Middle frontal gyrus (tissue), 1 donor: Measurements from ENCODE around the gene ELF4.

Experiments
- DNase-seq: peaks from one replicate; pipeline ENCODE4 v3.0.0-alpha.2; 2015; ENCODE audit warnings: low spot score; ENCODE audit errors: extremely low spot score

The ELF4 gene

GRCh38 chrX:130051176-130051845 lies 59.0 kb downstream of the ELF4 start:
- DNase-seq, result no peak

GRCh38 chrX:130049821-130050220 lies 60.5 kb downstream of the ELF4 start:
- DNase-seq, result no peak

DNA sequence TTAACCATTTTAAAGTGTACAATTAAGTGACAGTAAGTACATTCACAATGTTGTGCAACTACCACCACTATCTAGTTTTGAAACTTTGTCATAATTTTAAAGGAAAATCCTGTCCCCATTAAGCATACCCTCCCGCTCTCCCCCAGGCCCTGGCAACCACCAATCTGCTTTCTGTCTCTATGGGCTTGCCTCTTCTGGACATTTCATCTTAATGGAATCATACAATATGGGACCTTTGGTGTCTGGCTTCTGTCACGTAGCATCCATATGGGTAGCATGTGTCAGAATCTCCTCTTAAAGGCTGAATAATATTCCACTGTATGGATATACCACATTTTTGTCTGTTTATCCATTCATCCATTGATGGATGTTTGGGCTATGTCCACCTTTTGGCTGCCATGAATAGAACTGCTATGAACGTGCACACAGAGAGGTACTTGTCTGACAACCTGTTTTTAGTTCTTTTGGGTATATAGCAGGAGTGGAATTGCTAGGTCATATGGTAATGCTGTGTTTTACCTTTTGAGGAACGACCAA lies 61.5 kb downstream of the ELF4 start:
- no peak for DNase-seq

DNA sequence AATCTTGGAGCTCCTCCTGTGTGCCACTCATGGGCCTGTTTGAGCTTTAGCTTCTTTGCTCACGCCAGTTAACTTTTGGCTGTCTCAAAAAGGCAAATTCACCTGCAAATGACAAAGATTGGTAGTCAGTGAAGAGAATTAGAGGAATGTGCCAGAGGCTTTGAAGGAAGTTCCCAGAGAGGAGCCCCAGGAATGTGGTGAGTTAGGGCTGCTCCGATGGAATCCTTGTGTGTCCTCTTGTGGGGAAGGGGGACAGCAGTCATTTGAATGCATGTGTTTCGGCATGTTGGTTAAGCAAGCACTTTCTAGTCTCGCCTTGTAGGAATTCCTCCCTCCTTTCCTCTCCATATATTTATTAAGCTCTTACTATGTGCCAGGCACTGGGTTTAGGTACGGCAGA lies 62.9 kb downstream of the ELF4 start:
- DNase-seq, result no peak

- DNase-seq, result no peak
Observed at GRCh38 chrX:130039847-130040246, 70.5 kb downstream of the ELF4 start.

DNA sequence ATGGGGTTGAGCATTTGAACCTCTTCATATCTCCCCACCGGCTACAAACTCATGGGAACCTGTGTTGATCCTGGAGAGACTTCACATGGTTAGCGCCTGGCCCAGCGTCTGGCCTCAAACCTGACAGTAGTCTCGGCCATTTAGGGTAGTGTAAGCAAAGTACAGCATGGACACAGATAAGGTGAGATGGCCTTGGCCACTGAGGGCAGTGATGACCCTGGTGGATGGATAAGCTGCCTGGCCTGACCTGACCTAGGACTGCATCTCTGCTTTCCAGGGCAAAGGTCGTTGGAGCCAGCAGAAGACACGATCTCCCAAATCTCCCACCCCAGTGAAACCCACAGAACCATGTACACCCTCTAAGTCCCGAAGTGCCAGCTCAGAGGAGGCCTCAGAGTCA lies 76.1 kb downstream of the ELF4 start:
- DNase-seq, result no peak

DNA sequence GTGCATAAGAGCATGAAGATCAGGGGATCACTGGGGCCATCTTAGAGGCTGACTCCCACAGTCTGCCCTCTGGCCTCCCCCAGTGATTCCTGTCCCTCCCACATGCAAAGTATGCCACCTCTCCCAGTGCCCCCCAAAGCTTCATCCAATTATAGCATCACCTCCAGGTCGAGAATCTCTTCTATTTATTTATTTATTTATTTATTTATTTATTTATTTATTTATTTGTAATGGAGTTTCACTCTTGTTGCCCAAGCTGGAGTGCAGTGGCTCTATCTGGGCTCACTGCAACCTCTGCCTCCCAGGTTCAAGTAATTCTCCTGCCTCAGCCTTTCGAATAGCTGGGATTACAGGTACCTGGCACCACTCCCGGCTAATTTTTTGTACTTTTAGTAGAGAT lies 77.7 kb downstream of the ELF4 start:
- no peak for DNase-seq

DNA sequence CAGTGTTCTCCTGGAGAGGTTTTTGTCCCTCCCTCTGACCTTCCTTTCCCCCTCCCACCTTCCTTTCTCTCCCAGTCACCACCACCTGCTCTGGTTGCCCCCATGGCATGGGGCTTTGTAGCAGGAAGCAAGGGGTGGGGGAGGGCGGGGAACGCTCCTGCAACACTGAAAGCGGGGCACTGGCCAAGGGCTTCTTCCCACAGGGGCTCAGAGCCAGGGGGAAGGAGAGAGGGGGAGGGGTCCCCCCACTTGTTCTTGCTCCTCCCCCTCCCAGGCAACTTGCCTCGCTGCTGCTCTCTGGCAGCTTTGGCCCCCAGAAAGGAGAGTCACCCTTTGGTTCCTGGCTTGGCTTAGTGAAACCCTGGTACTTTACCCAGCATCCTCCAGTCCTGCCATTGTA lies 79.5 kb downstream of the ELF4 start:
- DNase-seq, result no peak

DNA sequence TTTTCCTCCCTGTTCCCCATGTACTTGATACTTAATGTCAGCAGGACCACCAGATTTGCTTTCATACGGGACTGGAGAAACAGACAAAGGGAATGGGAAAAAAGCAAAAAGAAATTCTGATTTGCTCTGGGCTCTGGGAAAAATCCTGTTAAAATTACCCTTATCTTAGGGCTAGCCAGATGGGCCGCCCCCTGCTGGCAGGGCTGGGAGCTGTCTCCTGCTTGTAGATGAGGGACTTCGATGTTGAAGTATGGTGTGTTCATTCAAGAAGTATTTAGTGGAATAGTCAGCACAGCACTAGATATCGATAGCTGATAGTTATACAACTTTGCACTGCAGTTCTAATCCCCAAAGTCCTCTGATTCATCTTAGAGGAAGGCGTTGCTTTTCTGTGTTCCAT lies 82.1 kb downstream of the ELF4 start:
- no peak for DNase-seq

DNA sequence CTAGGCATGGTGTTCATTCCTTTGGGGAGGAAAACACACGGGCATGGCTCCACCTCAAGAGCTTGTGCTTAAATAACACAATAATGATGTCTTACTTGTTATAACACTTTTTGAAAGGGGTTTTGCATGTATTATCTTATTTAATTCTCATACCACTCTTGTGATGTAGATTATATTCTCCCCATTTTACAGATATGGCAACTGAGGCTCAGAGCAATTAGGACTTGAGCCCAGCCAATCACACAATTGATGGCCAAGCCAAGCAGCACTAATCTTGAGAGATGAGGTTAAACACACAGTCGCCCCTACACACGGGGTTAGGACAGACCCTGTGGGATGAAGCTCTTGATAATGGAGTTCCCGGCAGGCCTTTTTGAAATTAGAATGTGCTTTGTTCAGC lies 82.7 kb downstream of the ELF4 start:
- DNase-seq, result no peak

DNA sequence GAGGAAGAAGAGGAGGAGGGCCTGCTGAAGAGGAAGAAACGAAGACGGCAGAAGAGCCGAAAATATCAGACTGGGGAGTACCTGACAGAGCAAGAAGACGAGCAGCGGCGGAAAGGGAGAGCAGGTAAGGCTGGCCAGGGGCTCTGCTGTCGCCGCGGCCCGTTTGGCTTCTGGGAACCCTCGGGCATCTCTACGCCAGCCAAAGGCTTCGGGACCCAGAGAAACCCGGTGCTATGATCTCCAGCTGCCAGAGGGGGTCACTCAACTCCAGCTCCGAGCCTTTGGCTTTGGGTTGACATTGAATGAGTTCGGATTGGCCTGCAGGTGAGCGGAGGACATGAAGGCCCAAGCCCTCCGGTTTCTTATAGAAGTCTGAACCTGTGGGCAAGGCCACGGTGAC lies 85.0 kb downstream of the ELF4 start:
- DNase-seq, result no peak

DNA sequence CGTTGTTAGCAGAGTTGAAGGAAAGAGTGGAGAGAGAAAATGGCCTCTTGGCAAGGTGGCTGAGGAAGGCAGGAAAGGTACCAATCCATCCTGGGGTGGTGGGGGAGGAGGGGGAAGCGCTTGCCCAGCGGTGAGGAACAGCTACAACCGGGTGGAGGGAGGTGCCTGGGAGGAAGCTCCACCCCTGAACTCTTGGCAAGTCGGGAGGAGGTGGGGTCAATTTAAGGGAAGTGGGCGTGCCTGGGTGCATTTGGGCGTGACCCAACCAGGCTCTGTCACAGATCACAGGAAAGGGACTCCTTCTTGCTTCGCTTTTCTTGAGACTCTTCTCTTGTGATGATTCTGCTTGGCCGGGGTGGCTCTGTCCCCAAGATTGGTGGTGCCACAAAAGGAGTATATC lies 86.2 kb downstream of the ELF4 start:
- no peak for DNase-seq

GRCh38 chrX:130020661-130021324 lies 89.5 kb downstream of the ELF4 start:
- DNase-seq, result no peak

DNA sequence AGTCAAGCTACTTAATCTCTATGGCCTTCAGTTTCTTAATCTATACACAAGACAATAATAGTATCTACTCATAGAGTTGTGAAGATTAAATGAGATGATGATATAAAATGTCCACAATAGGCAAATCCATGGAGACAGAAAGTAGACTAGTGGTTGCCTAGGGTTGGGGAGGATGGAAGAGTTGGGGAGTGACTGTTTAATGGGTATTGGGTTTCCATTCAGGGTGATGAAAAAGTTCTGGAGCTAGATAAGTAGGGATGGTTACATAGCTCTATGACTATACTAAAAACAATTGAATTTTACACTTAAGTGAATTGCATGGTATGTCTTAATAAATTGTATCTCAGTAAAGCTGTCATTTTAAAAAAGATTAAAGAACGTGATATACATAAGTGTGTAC lies 92.2 kb downstream of the ELF4 start:
- no peak for DNase-seq

GRCh38 chrX:130015181-130015580 lies 95.1 kb downstream of the ELF4 start:
- no peak for DNase-seq
